ENCODE results near the gene SLC16A13. TPM values are rescaled to one million over a fixed set of nuclear protein-coding genes. Genes with fewer than 3 reads are reported as not detected.

SLC16A13 gene
- total and polyA plus RNA-seq, 2 of the 4 experiments (the other 2 are of a cell fraction) = 0.18 to 2.3 TPM

DNA sequence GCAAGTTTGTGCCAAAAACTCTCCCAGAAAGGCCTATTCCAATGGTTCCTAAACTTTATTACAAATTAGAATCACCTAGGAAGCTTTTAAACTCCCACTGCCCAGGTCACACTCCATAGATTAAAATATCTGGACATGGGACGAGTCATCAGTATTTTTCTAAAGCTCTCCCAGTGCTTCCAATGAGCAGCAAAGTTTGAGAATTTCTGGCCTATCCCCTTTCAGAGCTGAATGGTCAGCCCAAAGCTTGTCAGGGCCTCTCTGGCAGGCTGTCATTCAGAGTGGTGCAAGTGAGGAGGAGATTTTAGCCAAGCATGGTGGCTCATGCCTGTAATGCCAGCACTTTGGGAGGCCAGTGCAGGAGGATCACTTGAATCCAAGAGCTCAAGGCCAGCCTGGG, 10.6 kb upstream of the SLC16A13 start:
- H2AK9ac ChIP-seq (replicated peaks; ENCODE audit: low read depth, low read length, poor library complexity) = no peak overlapping the region
- no peak overlapping the region for H2BK5ac ChIP-seq (ENCODE audit: low read depth, low read length, poor library complexity, severe bottlenecking)
- CTCF ChIA-PET = no interaction called here
- H4K8ac ChIP-seq (ENCODE audit: low read depth in 2 of 2, low read length in 2 of 2) = no peak overlapping the region
- TF ChIP-seq POLR2A (IDR thresholded peaks at IDR 0.05; ENCODE audit: low read depth, low read length) (no peak), MAFK (IDR thresholded peaks at IDR 0.05; ENCODE audit: low read depth, low read length) (no peak)
- peaks cover 17% of the 10 kb centered on the region; the same call in 1 of the 2 replicates for H3K27me3 ChIP-seq (ENCODE audit: control insufficient read depth, insufficient read depth, low read length)
- DNase-seq = no peak
- no peak overlapping the region for H4K91ac ChIP-seq (ENCODE audit: insufficient read depth, low read depth, low read length)
- WGBS, 2 experiments (ENCODE audit: extremely low coverage in 2 of 2, insufficient read length in 1 of 2) = no CpG with 5 or more reads among the region's 1 CpG
- BruUV-seq (replicated peaks) = no TSS peak
- H2BK20ac ChIP-seq (ENCODE audit: low read depth, low read length) = no peak overlapping the region
- intact Hi-C loops (cut with micrococcal nuclease) = no loop called here
- no peaks in the 10 kb centered on the region for H4K20me1 ChIP-seq (ENCODE audit: insufficient read depth, low read length)
- no peaks in the 10 kb centered on the region for H3K9me3 ChIP-seq (ENCODE audit: control insufficient read depth, insufficient read depth, low read length)
- H3K56ac ChIP-seq (ENCODE audit: extremely low read depth, insufficient read depth, low read length) = no peak overlapping the region
- H3K4me2 ChIP-seq (ENCODE audit: low read depth, low read length) = no peak overlapping the region
- no peak overlapping the region for H3K27ac ChIP-seq (ENCODE audit: insufficient read depth, low read length)
- H2BK15ac ChIP-seq (ENCODE audit: low read depth, low read length) = no peak overlapping the region
- no peak overlapping the region for H3K18ac ChIP-seq (ENCODE audit: low read depth, low read length)
- H2AFZ ChIP-seq (replicated peaks; ENCODE audit: low read length, poor library complexity) = peak overlapping the region; percentile 62
- H3K9ac ChIP-seq (ENCODE audit: low read depth, low read length) = no peak overlapping the region
- H3K4me3 ChIP-seq (ENCODE audit: insufficient read depth, low read depth, low read length) = no peak overlapping the region
- H3K9me1 ChIP-seq (ENCODE audit: insufficient read depth, low read length) = no peaks in the 10 kb centered on the region
- peaks cover under 1% of the 10 kb centered on the region; the same call in 1 of the 2 replicates for H3K4me1 ChIP-seq (ENCODE audit: control insufficient read depth, insufficient read depth, low read length)
- H2AK5ac ChIP-seq (ENCODE audit: low read depth, low read length) = no peak overlapping the region
- dilution Hi-C loops (cut with HindIII; ENCODE audit: low sequenced_read_pairs, unreplicated experiment) = no loop called here
- H4K5ac ChIP-seq (ENCODE audit: low read depth, low read length) = no peak overlapping the region
- no peaks in the 10 kb centered on the region for H3K36me3 ChIP-seq (ENCODE audit: control insufficient read depth, insufficient read depth, low read length)
- in situ Hi-C loops (cut with MboI; ENCODE audit: low sequenced_read_pairs) = no loop called here
- H3K23ac ChIP-seq (ENCODE audit: low read depth, low read length) = no peak overlapping the region
- H3K14ac ChIP-seq (replicated peaks; ENCODE audit: low read depth, low read length) = no peak overlapping the region
- ATAC-seq (ENCODE audit: low read depth) = no peak
- no peak overlapping the region for H2BK120ac ChIP-seq (ENCODE audit: low read depth, low read length)
- no peak overlapping the region for H3K4ac ChIP-seq (ENCODE audit: low read depth, low read length)
- no peaks in the 10 kb centered on the region for H3K79me1 ChIP-seq (ENCODE audit: low read depth in 1 of 2, low read length in 2 of 2)
- POLR2A ChIA-PET (ENCODE audit: unreplicated experiment) = no interaction called here
